ENCODE results near the gene RBMX. TPM values are rescaled to one million over a fixed set of nuclear protein-coding genes. Genes with fewer than 3 reads are reported as not detected.

The RBMX gene
- total and polyA plus RNA-seq, 2 of the 4 experiments (the other 2 are of a cell fraction) = 151 to 337 TPM

DNA sequence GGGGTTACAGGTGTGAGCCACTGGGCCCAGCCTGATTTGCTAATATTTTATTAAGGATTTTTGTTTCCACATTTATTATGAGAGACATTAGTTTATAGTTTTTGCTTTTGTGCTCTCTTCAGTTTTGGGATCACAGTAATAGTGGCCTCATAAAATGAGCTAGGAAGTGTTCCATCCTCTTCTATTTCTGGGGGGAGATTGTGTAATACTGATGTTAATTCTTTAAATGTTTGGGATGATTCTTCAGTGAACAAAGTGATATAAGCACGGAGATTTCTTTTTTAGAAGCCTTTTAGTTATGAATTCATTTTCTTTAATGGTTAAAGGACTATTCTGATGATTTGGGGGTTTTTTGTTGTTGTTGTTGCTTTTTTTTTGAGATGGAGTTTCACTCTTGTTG lies 41.3 kb downstream of the RBMX start:
- ChIA-PET CTCF (interaction anchor here (0.7 kb wide), 1 partner anchor 86 kb away, joined by 4 read pairs; no protein-coding TSS in a partner anchor), POLR2A (ENCODE audit: unreplicated experiment) (no interaction called here)
- Histone ChIP-seq H2AFZ (replicated peaks; ENCODE audit: low read length, poor library complexity) (no peak overlapping the region), H3K18ac (ENCODE audit: low read depth, low read length) (no peak overlapping the region), H3K79me1 (ENCODE audit: low read depth in 1 of 2, low read length in 2 of 2) (no peaks in the 10 kb centered on the region), H3K27me3 (ENCODE audit: control insufficient read depth, insufficient read depth, low read length) (no peaks in the 10 kb centered on the region), H4K5ac (ENCODE audit: low read depth, low read length) (no peak overlapping the region), H3K23ac (ENCODE audit: low read depth, low read length) (no peak overlapping the region), H2AK9ac (replicated peaks; ENCODE audit: low read depth, low read length, poor library complexity) (no peak overlapping the region), H2AK5ac (ENCODE audit: low read depth, low read length) (no peak overlapping the region), H3K56ac (ENCODE audit: extremely low read depth, insufficient read depth, low read length) (no peak overlapping the region), H3K9ac (ENCODE audit: low read depth, low read length) (no peak overlapping the region), H2BK120ac (ENCODE audit: low read depth, low read length) (peak overlapping the region; percentile 54; the same call in 1 of the 2 replicates), H3K4me3 (ENCODE audit: insufficient read depth, low read depth, low read length) (no peak overlapping the region), H3K4ac (ENCODE audit: low read depth, low read length) (peak overlapping the region; percentile 56; the same call in 1 of the 2 replicates), H3K9me3 (ENCODE audit: control insufficient read depth, insufficient read depth, low read length) (no peaks in the 10 kb centered on the region), H3K14ac (replicated peaks; ENCODE audit: low read depth, low read length) (no peak overlapping the region), H2BK5ac (ENCODE audit: low read depth, low read length, poor library complexity, severe bottlenecking) (no peak overlapping the region), H4K8ac (ENCODE audit: low read depth in 2 of 2, low read length in 2 of 2) (no peak overlapping the region), H3K9me1 (ENCODE audit: insufficient read depth, low read length) (no peaks in the 10 kb centered on the region), H4K91ac (ENCODE audit: insufficient read depth, low read depth, low read length) (no peak overlapping the region; the same call in 1 of the 2 replicates), H3K36me3 (ENCODE audit: control insufficient read depth, insufficient read depth, low read length) (peaks cover 4% of the 10 kb centered on the region), H2BK15ac (ENCODE audit: low read depth, low read length) (no peak overlapping the region), H4K20me1 (ENCODE audit: insufficient read depth, low read length) (no peaks in the 10 kb centered on the region), H3K4me2 (ENCODE audit: low read depth, low read length) (no peak overlapping the region), H3K27ac (ENCODE audit: insufficient read depth, low read length) (peak overlapping the region; percentile 57; the same call in 1 of the 2 replicates), H2BK20ac (ENCODE audit: low read depth, low read length) (no peak overlapping the region), H3K4me1 (ENCODE audit: control insufficient read depth, insufficient read depth, low read length) (0 out of 2 replicates have a peak, but pooled peaks cover 2% of the 10 kb centered on the region)
- dilution Hi-C loops (cut with HindIII; ENCODE audit: low sequenced_read_pairs, unreplicated experiment) = no loop called here
- BruUV-seq (replicated peaks) = no TSS peak
- WGBS, 2 experiments (ENCODE audit: extremely low coverage in 2 of 2, insufficient read length in 1 of 2) = no CpG with 5 or more reads among the region's 1 CpG
- in situ Hi-C loops (cut with MboI; ENCODE audit: low sequenced_read_pairs) = no loop called here
- no peak for TF ChIP-seq RCOR1 (IDR thresholded peaks at IDR 0.05; ENCODE audit: insufficient replicate concordance, low read length)
- TF ChIP-seq CEBPB (IDR thresholded peaks at IDR 0.05; ENCODE audit: low read depth, low read length) = peak; percentile 79
- ATAC-seq (ENCODE audit: low read depth) = peak; percentile 35; the same call in 1 of the 2 replicates
- intact Hi-C loops (cut with micrococcal nuclease) = no loop called here
- DNase-seq = peak; percentile 15
